GM12878 (cell line): ENCODE data around the gene RSPH9.

Experiments used
- CTCF ChIP-seq, 3 experiments: IDR thresholded peaks in 2 of 3; conservative IDR thresholded peaks in 1 of 3; 2 replicates each; pipeline ENCODE4 v1.5.1; 2011; ENCODE audit warnings: low read depth in 3 of 3, low read length in 3 of 3, mild to moderate bottlenecking in 3 of 3, control low read depth in 2 of 3, moderate library complexity in 2 of 3, inconsistent platforms in 1 of 3, mixed read lengths in 1 of 3; ENCODE audit not compliant: control insufficient read depth in 2 of 3, insufficient read depth in 1 of 3; ENCODE audit errors: extremely low read depth in 1 of 3
- EGR1 ChIP-seq, 2 experiments: IDR thresholded peaks; 1 replicate in 1 of 2; 2 replicates in 1 of 2; pipeline ENCODE4 v1.6.1; 2011 to 2012; ENCODE audit warnings: low read depth in 2 of 2, low read length in 2 of 2, borderline replicate concordance in 1 of 2, mild to moderate bottlenecking in 1 of 2, moderate library complexity in 1 of 2
- EZH2 ChIP-seq: IDR thresholded peaks from 2 replicates; pipeline ENCODE4 v1.6.1; 2012; ENCODE audit warnings: low read depth, mild to moderate bottlenecking, control low read depth, inconsistent platforms, low read length, borderline replicate concordance; ENCODE audit not compliant: control insufficient read depth
- POLR2A ChIP-seq: IDR thresholded peaks from 2 replicates; pipeline ENCODE4 v1.6.1; 2011; ENCODE audit warnings: low read depth, mild to moderate bottlenecking, low read length
- POLR2AphosphoS5 ChIP-seq: IDR thresholded peaks from 2 replicates; pipeline ENCODE4 v1.6.1; 2011; ENCODE audit warnings: mild to moderate bottlenecking, low read length, inconsistent platforms
- PRDM15 ChIP-seq: fragments of 450-650 bp; formaldehyde crosslinking; IDR thresholded peaks from 2 replicates; pipeline ENCODE4 v1.4.0; 2020; ENCODE audit warnings: mild to moderate bottlenecking, moderate library complexity
- RBBP5 ChIP-seq: fragments of 200-600 bp; sonication (generic); conservative IDR thresholded peaks from 2 replicates; pipeline ENCODE4 v1.6.1; 2016
- STAT3 ChIP-seq: IDR thresholded peaks from 2 replicates; pipeline ENCODE4 v1.6.1; 2011; ENCODE audit warnings: low read depth, low read length, improper control_type of control experiment
- TAF1 ChIP-seq: IDR thresholded peaks from 2 replicates; pipeline ENCODE4 v1.6.1; 2011; ENCODE audit warnings: mild to moderate bottlenecking, low read depth, low read length, borderline replicate concordance
- YY1 ChIP-seq: IDR thresholded peaks from 2 replicates; pipeline ENCODE4 v1.6.1; 2011; ENCODE audit warnings: low read depth, mild to moderate bottlenecking, low read length
- ZBTB33 ChIP-seq: fragments of 450-650 bp; IDR thresholded peaks from 2 replicates; pipeline ENCODE4 v1.6.1; 2017; ENCODE audit warnings: mild to moderate bottlenecking
- ZBTB40 ChIP-seq: fragments of 450-650 bp; IDR thresholded peaks from 2 replicates; pipeline ENCODE4 v1.6.1; 2016; ENCODE audit warnings: mild to moderate bottlenecking, moderate library complexity, borderline replicate concordance
- ZZZ3 ChIP-seq: IDR thresholded peaks from 2 replicates; pipeline ENCODE4 v1.6.1; 2011; ENCODE audit warnings: low read depth; ENCODE audit not compliant: control insufficient read depth, insufficient read length

- TF ChIP-seq POLR2AphosphoS5 (0 out of 2 replicates have a peak, but pooled peaks have one; percentile 7), POLR2A (0 out of 2 replicates have a peak, but pooled peaks have one; percentile 24), EGR1 (IDR thresholded peaks at IDR 0.05; ENCODE audit: borderline replicate concordance in 1 of 2, low read depth in 2 of 2, low read length in 2 of 2) (no peak), ZZZ3 (no peak), STAT3 (no peak), TAF1 (no peak), RBBP5 (no peak), EZH2 (no peak), ZBTB40 (no peak), PRDM15 (CRISPR knock-in tag) (no peak), CTCF (IDR thresholded peaks at IDR 0.05 in 2 of 3, conservative IDR thresholded peaks at IDR 0.05 in 1 of 3; ENCODE audit: control insufficient read depth in 2 of 3, extremely low read depth in 1 of 3, insufficient read depth in 1 of 3, low read depth in 3 of 3, low read length in 3 of 3) (no peak), YY1 (no peak), ZBTB33 (no peak)
These were observed 25.2 kb downstream of the RSPH9 start for GRCh38 chr6:43669922-43670622.
